Pancreas (tissue), 10 donors: ENCODE data around the gene REXO4. TPM values are rescaled to one million over a fixed set of nuclear protein-coding genes. Genes with fewer than 3 reads are reported as not detected.
A peak's percentile ranks its signal among the peaks of the same experiment; 100 is the strongest.

Experiments
- ATAC-seq, 4 donors: fragments of 200-7000 bp; cut with Tn5 transposase; one replicate each; pipeline versions ENCODE4 v1.8.0 to v1.9.1; 2020; ENCODE audit warnings: mild to moderate bottlenecking in 4 of 4, moderate library complexity in 4 of 4
- DNase-seq, 6 donors: peaks; one replicate each; pipeline ENCODE4 v3.0.0-alpha.2; 2020
- FAIRE-seq: peaks from 2 replicates; lab custom pipeline; 2012; peaks lifted over from hg19 to GRCh38; lab: Jason Lieb, UNC
- H3K27ac ChIP-seq, 4 donors: fragments of 200-600 bp; sonication (generic); 1 replicate in 3 of 4; 2 replicates in 1 of 4; pipeline versions ENCODE4 v1.5.0 to v1.8.0; 2020
- H3K27me3 ChIP-seq, 4 donors: fragments of 200-600 bp; one replicate each; pipeline ENCODE4 v1.8.0; 2021
- H3K36me3 ChIP-seq, 3 donors: fragments of 200-600 bp; sonication (generic) in 1 of 3; one replicate each; pipeline versions ENCODE4 v1.5.0 to v1.8.0; 2020 to 2021
- H3K4me1 ChIP-seq, 3 donors: fragments of 200-600 bp; one replicate each; pipeline ENCODE4 v1.8.0; 2021
- H3K4me3 ChIP-seq, 4 donors: fragments of 200-600 bp; sonication (generic) in 2 of 4; one replicate each; pipeline versions ENCODE4 v1.5.0 to v1.8.0; 2020 to 2021
- H3K9me3 ChIP-seq, 4 donors: fragments of 200-600 bp; one replicate each; pipeline ENCODE4 v1.8.0; 2021
- CTCF ChIP-seq, 4 donors: fragments of 200-600 bp; sonication (generic) in 3 of 4; IDR thresholded peaks; one replicate each; pipeline versions ENCODE4 v1.5.0 to v1.8.0; 2021; ENCODE audit warnings: antibody characterized with exemption in 4 of 4
- WGBS, 2 donors: extraction: QIAGEN DNeasy Blood & Tissue Kit; methylation state at CpG; one replicate each; pipeline ENCODE4 v1.1.7; 2013; 5-methylcytosine and 5-hydroxymethylcytosine counted together
- intact Hi-C, 3 donors: fragments of 100-400 bp; cut with DNase I; formaldehyde crosslinking; loops; one replicate each; pipeline versions ENCODE4 v1.11.1 to v1.14.2; 2022
- polyA plus RNA-seq, 2 donors: library from polyadenylated mRNA; stranded (reverse); fragments of 200-250 nt; gene quantifications; one replicate each; pipeline ENCODE4 v1.2.3, GENCODE V29; 2013
- total RNA-seq, 6 donors: library from RNA; stranded (reverse); fragmentation: NEBNext Ultra II Directional in 4 of 6; extraction: Animal tissue kit (Norgen Biotek cat#: 25700) in 4 of 6; gene quantifications; one replicate each; pipeline versions ENCODE4 v1.2.1 to v1.2.4, GENCODE V29; 2021 to 2023
- donor health status: healthy with polysubstance abuse.
- donor health status: DM: no; HTN: no; CAD: no; lungs with moderate emphysema.
- donor health status: DM: no; HTN: no; CAD: no.
- donor health status: control.
- donor health status: control.
- donor health status: Bipolar disorder and iron deficiency.
- donor health status: DM: yes; HTN: yes; CAD: no.
- donor health status: DM: no; HTN: no; CAD: no.
- donor health status: DM: no; HTN: no; CAD: no.
- donor health status: DM: yes; HTN: yes; CAD: no.

Gene REXO4
- total and polyA plus RNA-seq, 8 donors, result 10.0 to 16.3 (median 13.1) TPM

- Histone ChIP-seq H3K4me3 (no peak overlapping the region), H3K4me1 (peaks cover 0 to 5% (median 4%) of the 10 kb centered on the region in 3 donors), H3K27ac (no peak overlapping the region), H3K27me3 (no peaks in the 10 kb centered on the region), H3K9me3 (no peaks in the 10 kb centered on the region), H3K36me3 (no peaks in the 10 kb centered on the region)
- no peak for FAIRE-seq
- intact Hi-C loops, result no loop called here
- TF ChIP-seq CTCF (IDR thresholded peaks at IDR 0.05), result no peak
- peak in 2 of 4 donors; percentile 4 to 16 for ATAC-seq
- 17 to 20% methylated on average over 15 to 18 of the region's 18 CpGs for WGBS, 2 donors
- no peak for DNase-seq
Observed at GRCh38 chr9:133429214-133429613, 11.4 kb upstream of the REXO4 start.

- ATAC-seq (peak; percentile 75 to 90 (median 80)), DNase-seq (peak in 1 of 6 donors; percentile 66), FAIRE-seq (no peak)
- H3K27me3 ChIP-seq, result no peaks in the 10 kb centered on the region
- 3% methylated on average over 10 to 57 of the region's 57 CpGs for WGBS, 2 donors
- H3K4me3 ChIP-seq, result peak overlapping the region; percentile 10 to 50 (median 27)
- H3K36me3 ChIP-seq, result no peaks in the 10 kb centered on the region
- no peak for TF ChIP-seq CTCF (IDR thresholded peaks at IDR 0.05)
- no peaks in the 10 kb centered on the region for H3K9me3 ChIP-seq
- peaks cover 0 to 5% (median 4%) of the 10 kb centered on the region in 3 donors for H3K4me1 ChIP-seq
- intact Hi-C loops, result no loop called here
- H3K27ac ChIP-seq, result no peak overlapping the region
Observed at GRCh38 chr9:133428617-133429101, 10.8 kb upstream of the REXO4 start.

GRCh38 chr9:133427658-133428348, 10.0 kb upstream of the REXO4 start:
- ATAC-seq, result no peak
- H3K27ac ChIP-seq, result no peak overlapping the region
- peaks cover 0 to 5% (median 4%) of the 10 kb centered on the region in 3 donors for H3K4me1 ChIP-seq
- TF ChIP-seq CTCF (IDR thresholded peaks at IDR 0.05), result no peak
- intact Hi-C loops, result no loop called here
- H3K4me3 ChIP-seq, result peak overlapping the region in 2 of 4 donors; percentile 36 to 50
- no peak for DNase-seq
- H3K9me3 ChIP-seq, result no peaks in the 10 kb centered on the region
- no peak for FAIRE-seq
- H3K27me3 ChIP-seq, result no peaks in the 10 kb centered on the region
- 56 to 60% methylated on average over 10 of the region's 10 CpGs for WGBS, 2 donors
- H3K36me3 ChIP-seq, result no peaks in the 10 kb centered on the region

GRCh38 chr9:133426011-133426410, 8.2 kb upstream of the REXO4 start:
- H3K4me3 ChIP-seq, result no peak overlapping the region
- no peak overlapping the region for H3K27ac ChIP-seq
- no peak for ATAC-seq
- no peak for FAIRE-seq
- intact Hi-C loops, result no loop called here
- H3K27me3 ChIP-seq, result no peaks in the 10 kb centered on the region
- WGBS, 2 donors, result 87 to 95% methylated on average over 11 of the region's 11 CpGs
- TF ChIP-seq CTCF (IDR thresholded peaks at IDR 0.05), result no peak
- H3K4me1 ChIP-seq, result peaks cover 0 to 5% (median 4%) of the 10 kb centered on the region in 3 donors
- no peaks in the 10 kb centered on the region for H3K36me3 ChIP-seq
- no peaks in the 10 kb centered on the region for H3K9me3 ChIP-seq
- no peak for DNase-seq

GRCh38 chr9:133425049-133425632, 7.3 kb upstream of the REXO4 start:
- intact Hi-C loops, result no loop called here
- peaks cover 0 to 5% (median 4%) of the 10 kb centered on the region in 3 donors for H3K4me1 ChIP-seq

More at GRCh38 chr9:133425049-133425632, 7.3 kb upstream of the REXO4 start:
- ATAC-seq, result no peak
- Histone ChIP-seq H3K36me3 (no peaks in the 10 kb centered on the region), H3K27me3 (no peaks in the 10 kb centered on the region), H3K9me3 (no peaks in the 10 kb centered on the region), H3K27ac (no peak overlapping the region), H3K4me3 (no peak overlapping the region)
- no peak for TF ChIP-seq CTCF (IDR thresholded peaks at IDR 0.05)
- no peak for FAIRE-seq
- DNase-seq, result no peak
- 86 to 90% methylated on average over 22 of the region's 22 CpGs for WGBS, 2 donors
